Ovary (tissue), 3 donors: ENCODE results near the gene FYCO1.

Experiments used
- CTCF ChIP-seq, 3 donors: fragments of 450-650 bp in 2 of 3; fragments of 200-600 bp in 1 of 3; IDR thresholded peaks; one replicate each; pipeline versions ENCODE4 v1.5.1 to v1.8.0; 2016 to 2022; ENCODE audit warnings: antibody characterized with exemption in 3 of 3, mild to moderate bottlenecking in 1 of 3
- POLR2A ChIP-seq: fragments of 450-650 bp; IDR thresholded peaks from one replicate; pipeline ENCODE4 v1.6.1; 2017; ENCODE audit warnings: antibody characterized with exemption, mild to moderate bottlenecking, moderate library complexity
- donor health status: DM: no; HTN: no; CAD: no.

- no peak for TF ChIP-seq POLR2A
- TF ChIP-seq CTCF (IDR thresholded peaks at IDR 0.05) = no peak
Observed at GRCh38 chr3:45870099-45870498, 125.5 kb downstream of the FYCO1 start.
